Muscle layer of duodenum (tissue), 2 donors: ENCODE data around the gene FBRS.
"Not testable (repeated sequence)": the region's sequence is repeated elsewhere in the genome, so short reads cannot be mapped to it uniquely, and the experiment has no call there.

Source experiments
- H3K27ac ChIP-seq: one replicate; pipeline ENCODE4 v1.7.0; 2013; ENCODE audit warnings: mild to moderate bottlenecking, low read length
- H3K27me3 ChIP-seq: one replicate; pipeline ENCODE4 v1.7.0; 2013; ENCODE audit warnings: low read depth, mild to moderate bottlenecking, control low read depth, low read length
- H3K36me3 ChIP-seq, 2 donors: one replicate each; pipeline ENCODE4 v1.7.0; 2013; ENCODE audit warnings: low read length in 2 of 2, control low read depth in 1 of 2, mild to moderate bottlenecking in 1 of 2; ENCODE audit not compliant: insufficient read depth in 2 of 2, control insufficient read depth in 1 of 2
- H3K4me1 ChIP-seq, 2 donors: one replicate each; pipeline ENCODE4 v1.7.0; 2013; ENCODE audit warnings: low read length in 2 of 2, mild to moderate bottlenecking in 2 of 2, control low read depth in 1 of 2, moderate library complexity in 1 of 2; ENCODE audit not compliant: insufficient read depth in 2 of 2, control insufficient read depth in 1 of 2
- H3K4me3 ChIP-seq, 2 donors: one replicate each; pipeline ENCODE4 v1.7.0; 2013; ENCODE audit warnings: low read length in 2 of 2, low read depth in 1 of 2, mild to moderate bottlenecking in 1 of 2
- H3K9me3 ChIP-seq, 2 donors: one replicate each; pipeline ENCODE4 v1.7.0; 2013; ENCODE audit warnings: low read length in 2 of 2, control low read depth in 1 of 2, mild to moderate bottlenecking in 1 of 2; ENCODE audit not compliant: control insufficient read depth in 1 of 2
- donor health status: healthy.

Gene FBRS

DNA sequence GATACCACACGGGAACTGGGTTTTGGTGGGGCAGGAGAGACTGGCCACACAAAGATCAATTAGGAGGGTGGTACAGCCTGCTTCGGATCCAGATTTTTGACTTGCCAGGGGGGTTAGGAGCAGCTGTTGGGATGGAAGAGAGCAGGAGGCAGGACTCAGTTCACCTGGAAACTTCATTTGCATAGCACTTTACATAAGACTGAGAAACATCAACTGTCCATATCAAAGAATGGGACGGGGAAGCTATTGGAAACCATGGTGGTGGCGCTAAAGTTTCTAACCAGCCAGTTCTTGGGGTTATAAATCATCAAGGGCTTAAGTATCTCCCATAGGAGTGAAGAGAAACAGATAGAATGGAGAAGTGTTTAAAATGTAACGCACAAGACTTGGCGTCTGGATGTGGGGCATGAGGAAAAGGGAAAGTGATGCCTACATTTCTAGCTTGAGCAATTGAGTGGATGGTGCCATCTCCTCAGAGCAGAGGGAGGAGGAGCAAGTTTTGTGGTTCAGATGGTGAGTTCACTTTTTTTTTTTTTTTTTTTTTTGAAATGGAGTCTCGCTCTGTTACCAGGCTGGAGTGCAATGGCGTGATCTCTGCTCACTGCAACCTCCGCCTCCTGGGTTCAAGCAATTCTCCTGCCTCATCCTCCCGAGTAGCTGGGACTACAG, 34.3 kb downstream of the FBRS start:
- no peak overlapping the region for H3K4me3 ChIP-seq
- peaks cover 0 to 5% of the 10 kb centered on the region in 2 donors for H3K4me1 ChIP-seq
- no peaks in the 10 kb centered on the region for H3K27me3 ChIP-seq
- H3K36me3 ChIP-seq: no peaks in the 10 kb centered on the region
- H3K27ac ChIP-seq: no peak overlapping the region
- H3K9me3 ChIP-seq: no peaks in the 10 kb centered on the region

DNA sequence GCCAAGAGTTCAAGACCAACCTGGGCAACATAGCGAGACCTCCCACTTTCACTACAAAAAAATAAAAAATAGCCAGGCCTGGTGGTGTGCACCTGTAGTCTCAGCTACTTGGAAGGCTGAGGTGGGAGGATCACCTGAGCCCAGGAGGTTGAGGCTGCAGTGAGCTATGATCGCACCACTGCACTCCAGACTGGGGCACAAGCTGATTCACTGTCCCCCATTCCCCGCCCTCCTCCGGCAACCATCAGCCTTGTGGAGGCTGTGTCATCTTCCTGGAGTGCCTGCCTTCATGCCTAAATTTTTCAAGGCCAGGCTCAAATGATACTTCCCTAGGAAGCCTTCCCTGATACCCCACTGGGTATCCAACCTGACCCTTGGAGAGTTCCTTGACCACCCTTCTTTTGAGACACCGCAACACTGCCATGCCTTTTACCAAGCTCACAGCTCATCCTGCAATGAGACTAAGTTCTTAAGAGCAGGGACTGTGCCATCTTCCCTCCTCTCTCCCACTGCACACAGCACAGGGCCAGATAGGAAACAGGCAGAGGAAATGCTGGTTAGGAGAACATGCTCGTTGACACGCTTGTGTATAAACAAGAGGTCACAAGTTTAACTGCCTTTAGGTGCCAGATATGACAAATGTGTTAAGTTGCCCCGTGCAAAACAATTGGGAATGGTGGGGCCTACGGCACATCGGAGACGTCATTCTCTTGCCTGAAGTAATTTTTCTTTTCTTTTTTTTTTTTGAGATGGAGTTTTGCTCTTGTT, 36.9 kb downstream of the FBRS start:
- H3K36me3 ChIP-seq: peaks cover 4 to 8% of the 10 kb centered on the region in 2 donors
- no peak overlapping the region for H3K4me3 ChIP-seq
- no peaks in the 10 kb centered on the region for H3K9me3 ChIP-seq
- peaks cover 9 to 11% of the 10 kb centered on the region in 2 donors for H3K4me1 ChIP-seq
- H3K27me3 ChIP-seq: no peaks in the 10 kb centered on the region
- H3K27ac ChIP-seq: no peak overlapping the region

DNA sequence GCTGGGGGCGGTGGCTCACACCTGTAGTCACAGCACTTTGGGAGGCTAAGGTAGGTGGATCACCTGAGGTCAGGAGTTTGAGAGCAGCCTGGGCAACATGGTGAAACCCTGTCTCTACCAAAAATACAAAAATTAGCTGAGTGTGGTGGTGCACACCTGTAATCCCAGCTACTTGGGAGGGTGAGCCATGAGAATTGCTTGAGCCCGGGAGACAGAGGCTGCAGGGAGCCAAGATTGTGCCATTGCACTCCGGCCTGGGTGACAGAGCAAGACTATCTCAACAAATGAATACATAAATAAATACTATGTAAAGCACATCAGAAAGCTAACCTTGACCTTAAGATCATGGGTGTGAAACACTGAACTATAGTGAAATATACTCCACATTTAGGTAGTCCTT, 38.4 kb downstream of the FBRS start:
- peaks cover 12 to 17% of the 10 kb centered on the region in 2 donors for H3K4me1 ChIP-seq

DNA sequence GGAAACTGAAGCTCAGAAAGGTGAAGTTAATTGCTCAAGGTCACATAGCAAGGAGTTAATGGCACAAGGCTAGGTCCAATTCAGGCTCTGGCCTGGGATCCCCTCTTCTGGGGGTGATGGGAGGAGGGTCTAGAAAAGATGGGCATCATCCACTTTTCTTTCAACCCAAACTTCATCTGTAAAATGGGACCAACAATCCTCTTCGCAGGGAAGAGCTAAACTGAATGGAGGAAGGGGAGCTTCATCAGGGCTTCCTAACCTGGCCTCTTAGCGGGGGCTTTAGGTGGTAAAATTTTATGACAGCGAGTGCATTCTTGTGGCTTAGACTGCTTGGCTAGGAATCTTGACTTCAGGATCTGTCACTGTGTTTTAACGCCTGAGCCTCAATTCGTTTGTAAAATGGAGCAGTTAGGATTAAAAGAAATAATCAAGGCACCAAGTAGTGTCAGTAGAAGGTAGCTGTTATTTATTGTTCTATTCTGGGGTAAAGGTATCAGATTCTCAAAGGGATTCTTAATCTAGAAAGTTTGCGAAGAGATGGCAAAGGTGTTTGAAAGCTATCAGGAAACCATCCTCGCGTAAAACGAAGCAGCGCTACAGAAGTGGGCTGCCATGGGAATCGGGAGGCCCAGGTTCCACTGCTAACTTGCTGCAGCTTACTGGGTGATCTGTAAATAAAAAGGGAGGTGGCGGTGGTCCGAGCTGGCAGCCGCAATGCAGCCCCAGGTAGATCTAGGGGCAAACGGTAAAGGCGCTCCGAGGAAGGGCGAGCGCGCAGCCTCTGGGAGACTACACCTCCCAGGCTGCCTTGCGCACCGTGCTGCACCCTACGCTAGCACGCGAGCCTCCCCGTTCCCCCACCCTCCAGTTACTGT, 39.3 kb downstream of the FBRS start:
- Histone ChIP-seq H3K4me1 (peaks cover 12 to 17% of the 10 kb centered on the region in 2 donors), H3K27me3 (no peaks in the 10 kb centered on the region), H3K27ac (peak overlapping the region; percentile 93), H3K4me3 (peak overlapping the region; percentile 66 to 87), H3K36me3 (peaks cover 6 to 22% of the 10 kb centered on the region in 2 donors), H3K9me3 (no peaks in the 10 kb centered on the region)

More for the DNA sequence above, 38.4 kb downstream of the FBRS start:
- not testable (repeated sequence) for H3K27ac ChIP-seq, H3K27me3 ChIP-seq, H3K4me3 ChIP-seq, H3K9me3 ChIP-seq
- H3K36me3 ChIP-seq: peaks cover 6 to 21% of the 10 kb centered on the region in 2 donors

DNA sequence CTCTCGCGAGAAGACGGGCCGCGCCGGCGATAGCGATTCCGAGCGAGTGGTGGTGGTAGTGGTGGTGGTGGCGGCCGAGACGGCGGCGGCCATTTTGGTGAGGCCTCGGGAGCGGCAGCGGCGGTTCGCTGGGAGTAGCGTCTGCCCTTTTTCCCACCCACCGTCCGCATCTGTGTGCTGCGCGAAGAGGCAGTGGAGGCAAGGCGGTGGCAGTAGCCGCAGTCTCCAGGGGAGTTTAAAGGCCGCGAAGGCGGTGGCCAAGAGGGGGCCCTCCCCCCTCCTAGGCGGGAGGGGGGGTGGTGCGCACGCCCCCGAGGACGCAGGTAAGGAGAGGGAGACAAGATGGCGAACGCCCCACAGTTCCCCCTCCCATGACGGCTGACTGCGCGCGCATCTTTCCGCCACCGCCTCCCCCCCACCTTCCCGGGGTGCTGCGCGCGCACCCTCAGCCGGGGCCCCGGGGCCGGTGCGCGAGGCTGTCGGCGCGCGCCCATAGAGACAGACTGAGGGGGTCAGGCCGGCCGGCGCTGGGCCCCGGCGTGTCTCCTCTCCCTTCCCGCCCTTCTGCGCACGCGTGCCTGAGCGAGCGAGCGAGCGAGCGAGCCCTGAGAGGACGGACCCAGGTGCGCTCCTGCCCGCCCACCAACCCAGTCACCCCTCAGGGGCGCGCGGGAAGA, 40.0 kb downstream of the FBRS start:
- Histone ChIP-seq H3K4me3 (peak overlapping the region; percentile 77 to 87), H3K9me3 (no peaks in the 10 kb centered on the region), H3K27me3 (no peaks in the 10 kb centered on the region), H3K36me3 (peaks cover 6 to 26% of the 10 kb centered on the region in 2 donors), H3K27ac (peak overlapping the region; percentile 93), H3K4me1 (peaks cover 12 to 17% of the 10 kb centered on the region in 2 donors)

DNA sequence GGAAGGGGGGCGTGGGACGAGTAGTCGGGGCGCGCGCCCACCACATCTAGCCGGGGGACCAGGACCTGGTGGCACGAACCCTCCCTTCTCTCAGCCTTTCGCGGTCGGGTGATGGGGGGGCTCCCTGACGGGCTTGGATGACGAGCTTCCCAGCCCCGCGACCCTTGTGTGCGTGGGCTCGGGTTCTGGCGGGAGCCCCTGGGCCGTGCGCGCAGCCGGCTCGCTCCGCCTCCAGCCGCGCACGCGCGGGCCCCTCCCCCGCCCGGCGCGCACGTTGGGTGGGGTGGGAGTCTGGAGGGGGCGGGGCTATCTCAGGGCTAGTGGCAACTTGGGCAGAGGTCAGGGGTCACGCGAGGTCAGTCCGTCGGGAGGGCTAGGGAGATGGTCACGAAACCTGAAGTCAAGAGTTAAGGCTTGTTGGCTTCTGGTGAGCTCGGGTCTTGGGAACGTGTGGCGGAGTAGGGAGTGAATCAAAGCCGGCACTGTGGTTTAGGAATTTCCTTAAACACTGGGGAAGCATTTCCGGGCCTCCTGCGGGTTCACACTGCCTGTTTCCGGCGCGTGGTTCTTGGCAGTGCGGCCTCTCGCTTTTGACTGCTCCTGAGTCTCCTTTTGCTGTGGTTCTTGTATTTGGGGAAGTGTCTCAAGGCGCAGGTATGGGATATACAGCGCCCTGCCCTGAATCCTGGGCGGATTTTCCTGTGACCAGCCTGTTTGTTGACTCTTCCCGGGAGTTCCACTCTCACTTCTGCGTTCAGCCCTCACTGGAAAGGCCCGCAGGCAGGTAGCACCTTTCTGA, 40.8 kb downstream of the FBRS start, which contains the start of gene SRCAP:
SRCAP (plus strand) TSS at position 356 of the 799 bp plus-strand sequence. CDS start 1,654 bp downstream, outside the sequence.
- no peaks in the 10 kb centered on the region for H3K27me3 ChIP-seq
- peak within 1 kb of the TSS; percentile 77 to 87 for H3K4me3 ChIP-seq
- H3K4me1 ChIP-seq: peaks cover 9 to 17% of the 10 kb centered on the region in 2 donors
- H3K9me3 ChIP-seq: no peaks in the 10 kb centered on the region
- H3K27ac ChIP-seq: peak within 1 kb of the TSS; percentile 93
- peaks cover 9 to 33% of the 10 kb centered on the region in 2 donors for H3K36me3 ChIP-seq

DNA sequence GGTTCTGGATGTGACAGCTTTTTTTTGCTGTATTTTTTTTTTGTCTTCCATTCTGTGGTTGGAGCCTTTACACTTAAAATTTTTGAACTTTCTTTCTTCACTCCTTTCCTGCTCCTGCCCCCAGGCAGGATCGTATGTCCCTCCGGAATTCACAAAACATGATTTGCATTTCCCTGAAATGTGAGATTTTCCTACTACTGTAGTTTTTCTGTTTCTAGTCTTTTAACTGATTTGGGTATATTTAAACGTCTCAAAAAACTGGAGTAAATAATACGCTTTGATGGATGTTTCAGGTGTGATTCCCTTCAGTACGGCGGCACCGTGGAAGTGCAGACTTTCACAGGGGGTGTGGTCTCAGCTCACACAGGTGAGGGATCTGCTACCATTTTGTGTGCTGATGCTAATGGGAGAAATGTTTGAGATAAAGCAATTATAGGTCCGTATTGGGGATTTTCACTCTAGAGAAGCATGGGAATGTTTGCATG, 41.4 kb downstream of the FBRS start:
- H3K27ac ChIP-seq: peak overlapping the region; percentile 93
- peak overlapping the region; percentile 77 to 87 for H3K4me3 ChIP-seq
- H3K4me1 ChIP-seq: peaks cover 9 to 17% of the 10 kb centered on the region in 2 donors
- H3K27me3 ChIP-seq: no peaks in the 10 kb centered on the region
- H3K9me3 ChIP-seq: no peaks in the 10 kb centered on the region
- peaks cover 15 to 39% of the 10 kb centered on the region in 2 donors for H3K36me3 ChIP-seq

DNA sequence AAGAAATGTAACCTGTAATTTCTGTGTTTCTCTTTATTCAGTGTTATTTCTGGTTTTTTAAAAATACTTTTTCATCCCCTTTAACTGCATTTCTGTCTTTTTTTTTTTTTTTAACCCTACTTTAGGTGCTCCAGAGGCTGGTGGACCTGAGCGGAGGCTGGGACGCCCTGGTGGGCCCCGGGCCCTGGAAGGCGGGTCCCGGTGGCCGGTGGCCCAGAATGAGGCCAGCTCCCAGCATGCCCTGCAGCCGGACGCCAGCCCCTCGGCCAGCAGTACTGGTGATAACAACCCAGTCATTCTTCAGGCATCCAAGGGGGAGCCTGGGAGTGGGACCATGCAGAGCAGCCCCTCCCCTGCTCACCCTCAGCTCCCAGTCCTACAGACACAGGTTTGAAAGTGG, 42.3 kb downstream of the FBRS start:
- H3K36me3 ChIP-seq: peaks cover 19 to 46% of the 10 kb centered on the region in 2 donors
- peaks cover 9 to 17% of the 10 kb centered on the region in 2 donors for H3K4me1 ChIP-seq
- H3K4me3 ChIP-seq: no peak overlapping the region
- no peak overlapping the region for H3K27ac ChIP-seq
- H3K27me3 ChIP-seq: no peaks in the 10 kb centered on the region
- H3K9me3 ChIP-seq: no peaks in the 10 kb centered on the region

DNA sequence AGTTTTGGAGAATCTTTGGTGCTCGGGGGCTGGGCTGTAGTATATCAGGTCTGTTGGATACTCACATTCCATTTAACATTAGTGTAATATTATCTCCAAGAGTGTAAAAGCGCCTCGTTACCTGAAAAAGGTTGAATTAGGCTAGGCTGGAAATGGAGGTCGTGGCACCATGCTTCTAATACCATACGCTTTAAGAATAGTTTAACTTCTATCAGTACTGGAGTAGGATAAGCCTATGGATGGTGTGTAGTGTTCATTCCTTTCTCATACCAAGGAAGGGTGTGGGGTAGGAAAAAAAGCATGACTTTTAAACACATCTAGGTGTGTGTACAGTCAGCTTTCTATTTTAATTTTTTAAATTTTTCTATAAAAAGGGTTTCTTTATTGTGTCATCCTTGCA, 42.7 kb downstream of the FBRS start:
- Histone ChIP-seq H3K36me3 (peaks cover 22 to 51% of the 10 kb centered on the region in 2 donors), H3K4me3 (no peak overlapping the region), H3K27me3 (no peaks in the 10 kb centered on the region), H3K4me1 (peaks cover 9 to 17% of the 10 kb centered on the region in 2 donors), H3K9me3 (no peaks in the 10 kb centered on the region), H3K27ac (no peak overlapping the region)

DNA sequence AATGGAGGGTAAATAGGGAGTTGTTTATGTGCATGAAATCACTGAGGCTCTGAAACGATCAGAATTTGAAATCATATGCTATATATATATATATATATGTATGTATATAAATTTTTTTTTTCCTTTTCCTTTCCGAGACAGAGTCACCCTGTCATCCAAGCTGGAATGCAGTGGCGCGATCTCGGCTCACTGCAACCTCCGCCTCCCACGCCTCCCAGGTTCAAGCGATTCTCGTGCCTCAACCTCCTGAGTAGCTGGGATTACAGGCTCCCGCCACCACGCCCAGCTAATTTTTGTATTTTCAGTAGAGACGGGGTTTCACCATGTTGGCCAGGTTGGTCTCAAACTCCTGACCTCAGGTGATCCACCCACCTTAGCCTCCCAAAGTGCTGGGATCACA, 44.8 kb downstream of the FBRS start:
- H3K4me3 ChIP-seq, H3K9me3 ChIP-seq, H3K27me3 ChIP-seq, H3K27ac ChIP-seq: not testable (repeated sequence)
- peaks cover 43 to 71% of the 10 kb centered on the region in 2 donors for H3K36me3 ChIP-seq
- H3K4me1 ChIP-seq: peaks cover 6 to 17% of the 10 kb centered on the region in 2 donors
